Measurements from ENCODE around the gene HIGD2A.
"Not testable (repeated sequence)": the region's sequence is repeated elsewhere in the genome, so short reads cannot be mapped to it uniquely, and the experiment has no call there.

HIGD2A gene

DNA sequence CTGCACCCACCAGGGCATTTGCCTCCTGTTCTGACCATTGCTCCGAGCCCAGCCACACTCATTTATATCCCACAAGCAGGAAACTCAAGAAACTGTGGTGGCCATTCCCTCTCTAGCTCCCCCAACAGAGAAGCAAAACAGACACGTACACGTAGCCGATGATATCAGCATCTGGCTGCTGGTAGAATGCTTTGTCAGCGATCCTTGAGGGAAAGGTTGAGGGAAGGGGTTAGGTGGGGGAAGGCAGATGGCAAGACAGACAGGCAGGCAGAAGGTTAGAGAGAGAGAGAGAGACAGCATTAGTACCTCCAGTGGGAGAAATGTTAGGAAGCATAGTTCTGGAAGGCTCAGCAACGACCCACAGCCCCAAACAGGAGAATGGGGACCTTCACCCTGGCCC, 7.8 kb downstream of the HIGD2A start:
- DNase-seq: no peak

GRCh38 chr5:176397736-176398420, 9.3 kb downstream of the HIGD2A start:
- no peak for DNase-seq

DNA sequence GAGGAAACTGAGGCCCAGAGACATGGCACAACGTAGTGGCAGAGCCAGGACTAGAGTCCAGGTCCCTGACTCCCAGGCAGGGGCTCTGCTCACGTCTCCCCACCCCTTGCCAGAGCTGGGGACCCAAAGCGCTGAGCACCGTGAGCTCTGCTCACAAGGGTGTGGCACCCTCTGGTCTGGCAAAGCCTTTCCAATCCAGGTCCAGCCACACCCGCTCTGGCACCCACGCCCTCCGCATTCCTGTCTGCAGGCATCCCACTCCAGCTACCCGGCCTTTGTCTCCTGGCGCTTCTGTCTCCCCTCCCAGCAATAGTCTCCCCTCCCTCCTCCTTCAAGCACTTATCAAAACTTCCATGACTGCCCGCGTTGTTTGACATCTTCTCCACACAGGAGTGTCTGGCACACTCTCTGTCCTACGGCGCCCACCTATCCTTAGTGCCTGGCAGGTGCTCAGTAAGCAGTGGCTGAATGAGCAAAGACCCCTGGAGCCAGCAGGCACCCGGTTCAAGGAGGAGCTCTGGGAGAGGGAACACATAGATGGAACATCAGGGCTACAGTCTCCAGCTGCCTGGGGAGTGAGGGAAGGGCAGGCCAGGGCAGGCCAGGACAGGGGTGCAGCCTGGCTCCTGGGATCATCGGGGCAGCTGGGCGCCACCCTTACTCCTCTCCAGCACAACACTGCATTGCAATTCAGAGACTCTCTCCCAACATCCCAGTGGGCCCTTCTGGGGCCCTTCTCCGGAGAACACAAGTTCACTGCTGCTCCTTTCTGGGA, 12.0 kb downstream of the HIGD2A start:
- DNase-seq: no peak

- no peak for DNase-seq
Observed at GRCh38 chr5:176401281-176402205, 13.0 kb downstream of the HIGD2A start.

- no peak for DNase-seq
Observed at GRCh38 chr5:176405656-176406435, 17.3 kb downstream of the HIGD2A start.

GRCh38 chr5:176406436-176407052, 18.0 kb downstream of the HIGD2A start:
- DNase-seq: no peak

GRCh38 chr5:176407456-176408251, 19.1 kb downstream of the HIGD2A start:
- no peak for DNase-seq

DNA sequence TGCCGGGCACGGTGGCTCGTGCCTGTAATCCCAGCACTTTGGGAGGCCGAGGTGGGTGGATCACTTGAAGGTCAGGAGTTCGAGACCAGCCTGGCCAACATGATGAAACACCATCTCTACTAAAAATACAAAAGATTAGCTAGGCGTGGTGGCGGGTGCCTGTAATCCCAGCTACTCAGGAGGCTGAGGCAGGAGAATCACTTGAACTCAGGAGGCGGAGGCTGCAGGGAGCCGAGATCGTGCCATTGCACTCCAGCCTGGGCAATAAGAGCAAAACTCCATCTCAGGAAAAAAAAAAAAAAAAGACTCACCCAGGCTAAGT, 19.7 kb downstream of the HIGD2A start:
- not testable (repeated sequence) for DNase-seq

DNA sequence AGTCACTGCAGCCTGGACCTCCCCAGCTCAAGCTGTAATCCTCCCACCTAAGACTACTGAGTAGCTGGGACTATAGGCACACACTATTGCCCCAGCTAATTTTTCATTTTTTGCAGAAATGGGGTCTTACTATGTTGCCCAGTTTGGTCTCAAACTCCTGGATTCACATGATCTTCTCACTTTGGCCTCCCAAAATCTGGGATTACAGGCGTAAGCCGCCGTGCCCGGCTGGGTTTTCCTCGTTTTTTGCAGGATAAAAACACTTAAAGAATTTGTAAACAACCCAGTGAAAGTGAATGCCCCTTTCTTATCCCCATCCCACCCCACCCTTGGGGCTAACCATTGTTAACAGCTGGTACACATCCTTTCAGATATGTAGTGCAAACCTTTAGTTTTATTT, 20.0 kb downstream of the HIGD2A start:
- DNase-seq: no peak

DNA sequence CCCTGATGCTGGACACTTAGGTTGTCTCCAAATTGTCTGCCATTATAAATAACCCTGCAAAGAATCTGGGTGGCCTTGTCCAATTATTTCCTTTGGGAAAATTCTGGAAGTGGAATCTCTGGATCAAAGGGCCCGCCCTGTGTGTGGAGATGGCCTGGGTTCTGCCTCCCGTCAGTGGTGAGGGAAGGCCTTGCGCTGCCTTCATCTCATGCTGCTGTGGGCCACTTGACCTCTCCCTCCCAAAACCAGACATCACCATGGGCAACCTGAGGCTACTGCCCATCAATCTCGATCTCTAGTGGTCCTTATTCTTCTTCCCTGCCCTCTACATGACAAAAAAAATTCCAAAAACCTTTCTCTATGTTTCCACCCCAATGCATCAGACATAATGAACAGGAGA, 21.2 kb downstream of the HIGD2A start:
- no peak for DNase-seq

DNA sequence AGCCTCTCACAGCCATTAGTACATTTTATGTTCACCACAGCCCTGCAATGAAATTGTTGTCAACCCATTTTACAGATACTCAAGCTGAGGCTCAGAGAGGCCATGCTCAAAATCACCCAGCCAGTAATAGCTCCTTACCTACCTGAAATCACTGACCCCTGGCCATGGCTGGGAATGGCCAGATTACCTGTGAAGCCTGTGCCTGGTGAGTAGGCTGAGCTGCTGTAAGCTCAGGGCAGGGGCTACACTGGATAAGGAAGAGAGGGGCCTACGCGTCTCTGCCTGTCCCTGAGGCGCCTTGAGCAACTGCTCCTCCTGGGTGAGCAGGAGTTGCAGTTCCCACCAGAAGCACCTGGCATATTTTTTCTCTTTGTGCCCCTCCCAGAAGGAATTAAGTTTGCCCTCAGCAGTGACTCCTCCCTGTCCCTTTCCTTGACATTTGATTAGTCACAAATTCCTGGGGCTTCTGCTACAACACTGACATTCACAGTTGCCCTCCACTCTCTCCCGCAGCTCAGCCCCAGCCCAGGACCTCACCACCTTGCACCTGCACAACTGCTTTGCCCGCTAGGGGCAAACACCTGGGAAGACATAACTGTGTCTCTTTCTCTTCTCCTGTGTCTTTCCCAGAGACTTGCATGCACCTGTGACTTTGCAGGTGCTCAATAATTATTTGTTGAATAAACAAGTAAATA, 22.1 kb downstream of the HIGD2A start:
- no peak for DNase-seq

- DNase-seq: no peak
Observed at GRCh38 chr5:176412517-176413254, 24.1 kb downstream of the HIGD2A start.

- no peak for DNase-seq
Observed at GRCh38 chr5:176413255-176413565, 24.7 kb downstream of the HIGD2A start.

GRCh38 chr5:176413709-176414191, 25.2 kb downstream of the HIGD2A start:
- DNase-seq: no peak

- no peak for DNase-seq
Observed at GRCh38 chr5:176414704-176415103, 26.2 kb downstream of the HIGD2A start.

- DNase-seq: no peak
Observed at GRCh38 chr5:176415240-176415951, 26.8 kb downstream of the HIGD2A start.

DNA sequence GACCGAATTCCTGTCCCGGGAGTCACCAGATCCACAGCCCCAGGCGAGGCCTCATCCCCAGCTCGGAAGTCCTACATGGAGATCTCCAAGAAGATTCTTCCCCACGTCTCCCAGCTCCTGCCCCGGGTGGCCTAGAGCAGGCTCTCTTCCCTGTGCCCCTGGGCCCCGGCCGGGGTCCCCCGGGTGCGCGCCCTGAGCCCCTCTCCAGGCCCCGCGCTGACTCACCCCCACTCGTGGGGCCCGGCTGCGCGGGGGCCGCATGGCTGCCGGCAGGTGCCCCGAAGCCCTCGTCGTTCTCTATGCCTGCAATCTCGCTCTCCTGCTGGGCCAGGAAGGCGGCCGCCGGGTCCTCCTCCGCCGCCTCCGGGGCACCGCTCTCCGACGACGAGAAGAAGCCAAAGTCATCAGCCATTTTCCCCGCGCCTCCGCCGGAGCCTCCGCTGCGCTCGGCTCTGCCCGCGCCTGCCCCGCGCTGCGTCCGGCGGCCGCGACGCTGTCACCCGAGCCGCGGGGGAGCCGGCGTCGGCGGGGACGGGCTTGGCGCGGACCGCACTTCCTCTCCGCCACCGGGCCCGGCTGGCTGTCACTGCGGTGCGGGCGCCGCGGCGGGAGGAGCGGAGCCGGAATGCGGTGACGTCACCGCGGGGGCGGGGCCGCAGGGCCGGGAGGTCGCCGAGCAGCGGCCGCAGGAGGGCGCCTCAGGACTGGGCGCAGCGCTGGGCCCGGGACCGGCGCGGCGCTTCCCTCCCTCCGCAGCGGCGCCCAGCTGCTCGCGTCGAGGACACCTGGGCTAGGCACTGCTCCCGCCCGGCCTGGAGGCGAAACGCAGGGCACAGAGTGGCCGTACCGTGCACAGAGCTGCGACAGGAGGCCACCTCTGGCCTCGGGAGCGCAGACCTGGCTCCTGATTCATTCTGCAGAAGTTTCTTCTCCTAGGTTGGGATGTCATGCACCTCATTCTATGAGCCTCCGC, 27.7 kb downstream of the HIGD2A start, which contains the start of gene CLTB:
Gene CLTB, minus strand, starts transcription at position 588 of the 973 bp plus-strand sequence. Its CDS starts 176 bp downstream, at position 412.
- peak; percentile 80 for DNase-seq

DNA sequence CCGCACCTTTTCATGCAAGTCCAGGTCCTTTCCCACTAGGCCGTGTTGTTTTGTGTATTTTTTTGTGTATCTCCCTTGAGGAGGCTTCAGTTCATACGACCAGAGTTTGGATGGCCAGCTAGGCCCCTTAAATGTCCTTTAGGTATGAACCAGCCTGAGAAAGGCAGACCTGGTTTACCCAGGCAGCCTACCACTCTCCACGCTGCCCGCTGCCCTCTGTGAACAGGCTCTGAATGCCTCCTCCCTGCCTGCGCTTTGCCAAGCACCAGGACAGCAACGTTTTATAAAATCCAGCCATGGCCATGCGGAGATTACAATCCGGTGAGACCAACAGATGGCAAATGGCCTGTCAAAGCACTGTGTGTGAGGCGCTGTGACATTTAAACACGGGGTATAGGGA, 28.4 kb downstream of the HIGD2A start:
- no peak for DNase-seq
